Measurements from ENCODE around the gene NFE2L1.

GRCh38 chr17:48037036-48037837, 10.9 kb upstream of the NFE2L1 start, which contains the start of gene COPZ2:
- TF ChIP-seq CTCF (conservative IDR thresholded peaks at IDR 0.05 in 1 of 2, IDR thresholded peaks at IDR 0.05 in 1 of 2; ENCODE audit: extremely low read depth in 1 of 2, insufficient read depth in 1 of 2, low read depth in 1 of 2, low read length in 2 of 2) (peak; percentile 60 to 83), EZH2 (IDR thresholded peaks at IDR 0.05; ENCODE audit: borderline replicate concordance, low read length) (no peak)
